Right lung (tissue), 10 donors: ENCODE measurements around the gene POLR2C. TPM values are rescaled to one million over a fixed set of nuclear protein-coding genes. Genes with fewer than 3 reads are reported as not detected.
A peak's percentile ranks its signal among the peaks of the same experiment; 100 is the strongest.
"Not testable (repeated sequence)": the region's sequence is repeated elsewhere in the genome, so short reads cannot be mapped to it uniquely, and the experiment has no call there.

Experiments
- DNase-seq, 2 donors: peaks; one replicate each; pipeline ENCODE4 v3.0.0-alpha.2; 2013
- long read RNA-seq, 8 donors: transcript quantifications; one replicate each; lab custom pipeline, GENCODE V29; 2026
- polyA plus RNA-seq, 5 donors: library from polyadenylated mRNA; unstranded; fragments of 120-200 nt; gene quantifications; one replicate each; pipeline versions ENCODE4 v1.2.1 to v1.2.3, GENCODE V29; 2013; ENCODE audit warnings: inconsistent platforms in 1 of 5, low replicate concordance in 1 of 5; ENCODE audit not compliant: insufficient read length in 5 of 5, insufficient read depth in 1 of 5

POLR2C gene
- polyA plus RNA-seq = 10 to 100 TPM; 74.4 to 87.6 (median 77.5) TPM
- long read RNA-seq, donor 1, transcript POLR2C-201 (9 exons, 2,057 nt) = major isoform, 56 of 87 reads
- long read RNA-seq, donor 1, partial matches to known transcripts = 25 of 87 reads
- long read RNA-seq, donor 1, other reads (novel, unspliced or antisense) = 0 of 87 reads
- long read RNA-seq, donor 2, transcript POLR2C-201 (9 exons, 2,057 nt) = major isoform, 32 of 101 reads
- long read RNA-seq, donor 2, partial matches to known transcripts = 67 of 101 reads
- long read RNA-seq, donor 2, other reads (novel, unspliced or antisense) = 0 of 101 reads
- long read RNA-seq, donor 3, transcript POLR2C-201 (9 exons, 2,057 nt) = major isoform, 23 of 186 reads
- long read RNA-seq, donor 3, partial matches to known transcripts = 159 of 186 reads
- long read RNA-seq, donor 3, other reads (novel, unspliced or antisense) = 0 of 186 reads
- long read RNA-seq, donor 4, transcript POLR2C-201 (9 exons, 2,057 nt) = major isoform, 14 of 112 reads
- long read RNA-seq, donor 4, partial matches to known transcripts = 95 of 112 reads
- long read RNA-seq, donor 4, other reads (novel, unspliced or antisense) = 0 of 112 reads
- long read RNA-seq, donor 5, transcript POLR2C-201 (9 exons, 2,057 nt) = major isoform, 53 of 188 reads
- long read RNA-seq, donor 5, partial matches to known transcripts = 130 of 188 reads
- long read RNA-seq, donor 5, other reads (novel, unspliced or antisense) = 0 of 188 reads
- long read RNA-seq, donor 6, transcript POLR2C-201 (9 exons, 2,057 nt) = major isoform, 49 of 55 reads
- long read RNA-seq, donor 6, partial matches to known transcripts = 0 of 55 reads
- long read RNA-seq, donor 6, other reads (novel, unspliced or antisense) = 0 of 55 reads
- long read RNA-seq, donor 7, transcript POLR2C-201 (9 exons, 2,057 nt) = major isoform, 30 of 46 reads
- long read RNA-seq, donor 7, partial matches to known transcripts = 14 of 46 reads
- long read RNA-seq, donor 7, other reads (novel, unspliced or antisense) = 0 of 46 reads
- long read RNA-seq, donor 8, transcript POLR2C-201 (9 exons, 2,057 nt) = major isoform, 17 of 18 reads
- long read RNA-seq, donor 8, partial matches to known transcripts = 0 of 18 reads
- long read RNA-seq, donor 8, other reads (novel, unspliced or antisense) = 0 of 18 reads

DNA sequence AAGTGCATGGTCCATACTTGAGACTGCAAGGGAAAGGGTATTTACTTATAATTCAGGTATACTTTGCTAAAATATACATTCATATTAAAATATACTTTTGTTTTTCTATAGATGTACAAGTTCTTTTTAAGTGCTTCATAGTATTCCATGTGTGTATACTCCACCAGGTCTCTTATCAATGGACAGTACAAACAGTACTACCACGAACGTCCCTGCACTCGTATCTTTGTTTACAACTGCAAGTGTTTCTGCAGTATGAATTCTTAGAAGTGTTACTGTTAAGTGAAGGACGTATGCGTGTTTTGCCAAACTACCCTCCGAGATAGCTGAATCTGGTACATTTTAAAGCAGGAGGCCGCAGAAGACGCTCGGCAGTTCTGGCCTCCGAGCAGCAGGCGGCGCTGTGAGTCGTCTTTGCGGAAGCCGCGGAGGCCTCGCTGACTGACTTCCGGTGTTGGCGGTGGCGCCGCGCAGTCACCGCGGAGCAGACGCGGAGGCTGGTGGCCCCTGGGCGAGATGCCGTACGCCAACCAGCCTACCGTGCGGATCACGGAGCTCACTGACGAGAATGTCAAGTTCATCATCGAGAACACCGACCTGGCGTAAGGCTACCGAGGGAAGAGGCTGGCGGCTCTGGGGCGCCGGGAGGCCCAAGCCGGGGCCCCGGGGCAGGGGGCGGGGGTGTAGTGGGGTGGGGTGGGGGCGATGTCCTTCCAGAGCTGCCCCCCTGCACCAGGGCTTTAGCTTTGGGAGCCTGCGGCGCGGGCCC lies at the start of gene POLR2C:
Gene POLR2C (plus strand): TSS at position 471 of the 769 bp plus-strand sequence. CDS start 46 bp downstream, at position 517.
- DNase-seq = peak; percentile 78 to 85

DNA sequence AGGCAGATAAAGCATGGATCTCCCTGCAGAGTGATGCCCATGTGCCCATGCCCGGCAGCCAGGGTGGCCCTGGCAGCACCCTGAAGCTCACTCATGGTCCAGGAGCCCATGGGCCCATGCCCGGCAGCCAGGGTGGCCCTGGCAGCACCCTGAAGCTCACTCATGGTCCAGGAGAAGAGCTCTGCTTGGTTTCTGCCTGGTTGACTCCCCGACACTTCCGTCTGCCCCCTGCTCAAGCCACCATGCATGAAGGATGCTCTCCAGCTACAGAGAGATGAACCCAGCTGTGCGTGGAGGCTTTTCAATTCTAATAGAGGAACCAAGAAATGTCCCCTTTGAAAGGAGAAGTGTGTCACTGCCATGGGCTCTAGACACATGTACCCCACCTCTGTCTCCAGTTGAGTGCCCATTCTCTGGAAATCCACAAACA lies 49.2 kb upstream of the POLR2C start:
- no peak for DNase-seq

DNA sequence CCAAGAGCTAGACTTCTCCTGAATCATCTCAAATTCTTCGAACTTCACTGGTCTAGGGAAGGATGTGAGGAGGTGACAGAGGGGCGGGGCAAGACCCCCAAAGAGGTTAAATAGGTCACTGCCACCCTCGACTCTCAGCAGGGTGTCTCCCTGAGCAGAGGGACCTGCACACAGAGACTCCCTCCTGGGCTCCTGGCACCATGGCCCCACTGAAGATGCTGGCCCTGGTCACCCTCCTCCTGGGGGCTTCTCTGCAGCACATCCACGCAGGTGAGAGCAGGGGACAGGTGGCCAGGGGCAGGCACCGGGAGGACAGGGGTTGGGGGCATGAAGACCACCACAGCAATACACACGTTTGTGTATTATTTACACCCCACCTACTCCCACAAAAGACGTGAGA lies 48.7 kb upstream of the POLR2C start:
- no peak for DNase-seq

DNA sequence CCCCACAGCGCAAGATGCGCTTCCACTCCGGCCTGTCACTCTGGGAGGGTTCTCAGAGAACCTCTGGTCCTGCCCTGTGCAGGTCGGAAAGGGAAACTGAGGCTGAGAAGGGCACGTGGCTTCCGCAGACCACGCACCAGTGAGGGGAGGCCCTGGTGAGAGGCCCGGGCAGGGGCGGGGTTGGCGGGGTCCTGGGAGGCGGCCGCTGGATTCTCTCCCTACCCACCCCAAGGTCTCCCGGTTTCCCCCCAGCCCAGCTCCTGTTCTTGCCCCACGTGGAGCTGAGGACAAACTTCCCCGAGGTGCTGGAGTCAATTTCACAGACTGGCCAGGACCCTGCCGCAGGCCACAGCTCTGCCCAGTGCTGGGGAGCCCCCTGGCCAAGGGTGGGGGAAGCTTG lies 46.4 kb upstream of the POLR2C start:
- no peak for DNase-seq

DNA sequence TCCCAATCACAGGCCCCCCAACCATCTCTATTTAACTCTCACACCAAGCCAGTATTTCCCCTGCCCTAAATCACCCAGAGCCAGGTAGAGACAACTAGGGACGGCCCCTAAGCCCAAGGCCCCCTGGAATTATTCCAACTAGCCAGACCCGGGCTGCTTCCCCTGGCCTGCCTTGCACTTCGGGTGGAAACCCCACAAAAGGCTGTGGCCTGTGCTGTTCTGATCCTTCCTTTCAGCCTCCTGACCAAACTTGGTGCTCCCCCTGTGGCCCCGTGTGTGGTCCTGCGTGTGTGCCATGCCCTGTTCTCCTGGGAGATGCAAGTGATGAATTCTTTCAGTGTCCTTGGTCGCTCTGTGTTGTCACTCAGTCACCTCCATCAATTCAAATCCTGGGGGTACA lies 43.0 kb upstream of the POLR2C start:
- no peak for DNase-seq

GRCh38 chr16:57422026-57422944 lies 40.2 kb upstream of the POLR2C start:
- DNase-seq = peak; percentile 59 to 68

- DNase-seq = no peak
Observed at GRCh38 chr16:57423152-57423551, 39.3 kb upstream of the POLR2C start.

DNA sequence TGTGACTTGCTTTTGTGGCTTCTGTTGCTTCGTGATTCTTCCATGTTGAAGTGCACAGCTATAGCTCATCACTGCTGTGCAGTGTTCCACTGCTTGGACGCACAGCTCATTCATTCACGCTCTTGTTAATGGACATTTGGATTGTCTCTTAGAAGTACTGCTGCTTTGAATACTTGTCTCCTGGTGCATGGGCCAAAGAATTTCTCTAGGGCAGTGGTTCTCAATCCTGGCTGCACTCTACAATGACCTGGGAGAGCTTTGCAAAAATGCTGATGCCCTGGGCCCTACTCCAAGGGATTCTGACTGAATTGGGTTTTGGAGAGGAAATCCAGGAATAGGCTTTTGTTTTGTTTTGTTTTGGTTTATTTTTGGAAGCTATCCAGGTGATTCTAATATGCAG lies 37.9 kb upstream of the POLR2C start:
- DNase-seq = no peak

DNA sequence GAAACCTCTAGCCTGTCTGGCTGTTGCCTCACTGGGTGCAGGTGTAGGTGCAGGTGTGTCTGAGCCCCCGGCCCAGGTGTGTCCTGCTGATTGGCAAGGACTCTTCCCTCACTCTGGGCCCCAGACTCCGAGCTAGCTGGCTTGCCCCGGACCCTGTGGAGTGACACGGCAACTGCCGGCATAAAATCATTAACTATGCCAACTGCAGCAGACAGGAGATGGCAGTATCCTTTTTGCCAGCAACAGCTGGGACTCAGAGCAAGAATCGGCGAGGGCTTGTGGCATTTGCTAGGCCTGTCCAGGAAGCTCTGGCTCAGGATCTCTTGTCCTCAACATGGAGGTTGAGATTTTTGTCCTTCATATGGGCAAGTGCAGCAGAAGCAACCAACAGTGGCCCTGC lies 36.1 kb upstream of the POLR2C start:
- DNase-seq = no peak

GRCh38 chr16:57427307-57427706 lies 35.2 kb upstream of the POLR2C start:
- DNase-seq = no peak

DNA sequence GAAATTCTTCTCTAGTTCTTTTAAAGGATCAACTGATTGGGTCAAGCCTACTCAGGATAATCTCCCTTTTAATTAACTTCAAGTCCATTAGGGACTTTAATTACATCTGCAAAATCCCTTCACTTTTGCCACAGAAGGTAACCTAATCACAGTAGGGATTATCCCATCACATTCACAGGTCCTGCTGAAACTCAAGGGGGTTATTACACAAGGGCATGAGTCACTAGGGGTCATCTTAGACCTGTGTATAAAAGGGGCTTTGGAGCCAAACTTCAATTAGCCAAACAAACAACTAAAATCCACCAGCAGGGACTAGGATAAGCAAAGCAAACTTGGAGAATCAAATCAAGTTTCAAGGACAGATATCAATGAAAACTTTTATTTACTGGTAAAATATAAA lies 34.7 kb upstream of the POLR2C start:
- no peak for DNase-seq

GRCh38 chr16:57430955-57431354 lies 31.5 kb upstream of the POLR2C start:
- DNase-seq = no peak

GRCh38 chr16:57432505-57432904 lies 30.0 kb upstream of the POLR2C start:
- no peak for DNase-seq

DNA sequence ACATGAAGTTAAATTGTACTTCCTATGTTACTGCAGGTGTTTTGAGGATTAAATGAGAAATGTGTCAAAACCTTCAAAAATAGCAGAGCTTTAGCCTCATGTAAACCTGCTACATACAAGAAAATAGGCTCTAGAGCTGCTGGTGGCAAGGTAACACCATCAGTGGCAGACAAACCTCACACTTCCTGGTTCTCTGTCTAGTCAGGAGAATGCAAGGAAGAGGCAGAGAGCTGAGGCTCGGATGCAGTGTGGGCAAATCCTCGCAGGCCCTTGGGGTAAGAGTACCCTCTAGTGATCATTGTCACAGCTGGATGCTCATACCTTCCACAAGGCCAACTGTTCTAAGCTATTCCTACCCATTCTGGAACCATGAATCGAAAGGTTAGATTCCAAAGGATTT lies 29.5 kb upstream of the POLR2C start:
- DNase-seq = no peak

GRCh38 chr16:57434003-57434402 lies 28.5 kb upstream of the POLR2C start:
- DNase-seq = no peak

DNA sequence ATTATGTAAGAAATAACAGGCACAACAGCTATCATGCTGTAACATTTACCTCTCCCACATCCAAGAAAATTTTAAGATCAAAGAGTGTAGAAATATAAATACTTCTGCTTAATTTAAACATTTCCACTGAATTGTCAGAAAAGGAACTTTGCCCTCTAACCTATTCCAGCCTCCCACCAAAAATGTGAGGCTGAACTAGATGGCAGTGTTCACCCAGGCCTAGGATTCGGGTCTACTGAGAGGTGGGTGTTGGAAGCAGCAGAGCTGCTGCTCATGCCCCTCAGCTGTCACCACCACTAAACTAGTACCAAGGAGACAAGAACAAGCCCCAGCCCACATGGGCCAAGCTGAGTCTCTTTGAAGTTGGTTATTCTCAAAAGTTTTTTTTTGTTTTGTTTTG lies 26.6 kb upstream of the POLR2C start:
- no peak for DNase-seq

DNA sequence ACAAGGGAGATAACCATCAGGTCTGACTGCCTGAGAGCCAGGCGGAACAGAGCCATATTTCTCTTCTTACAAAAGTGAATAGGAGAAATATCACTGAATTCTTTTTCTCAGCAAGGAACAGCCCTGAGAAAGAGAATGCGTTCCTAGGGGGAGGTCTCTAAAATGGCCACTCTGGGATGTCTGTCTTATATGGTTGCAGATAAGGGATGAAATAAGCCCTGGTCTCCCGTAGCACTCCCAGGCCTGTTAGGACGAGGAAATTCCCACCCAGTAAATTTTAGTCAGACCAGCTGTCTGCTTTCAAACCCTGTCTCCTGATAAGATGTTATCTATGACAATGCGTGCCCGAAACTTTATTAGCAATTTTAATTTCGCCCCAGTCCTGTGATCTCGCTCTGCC lies 22.5 kb upstream of the POLR2C start:
- not testable (repeated sequence) for DNase-seq

GRCh38 chr16:57440551-57440950 lies 21.9 kb upstream of the POLR2C start:
- DNase-seq = not testable (repeated sequence)

- DNase-seq = no peak
Observed at GRCh38 chr16:57444711-57445110, 17.8 kb upstream of the POLR2C start.

- DNase-seq = no peak
Observed at GRCh38 chr16:57445510-57445909, 17.0 kb upstream of the POLR2C start.
